ENCODE data around the gene CCAR1.
"Not testable (repeated sequence)": the region's sequence is repeated elsewhere in the genome, so short reads cannot be mapped to it uniquely, and the experiment has no call there.

The CCAR1 gene

DNA sequence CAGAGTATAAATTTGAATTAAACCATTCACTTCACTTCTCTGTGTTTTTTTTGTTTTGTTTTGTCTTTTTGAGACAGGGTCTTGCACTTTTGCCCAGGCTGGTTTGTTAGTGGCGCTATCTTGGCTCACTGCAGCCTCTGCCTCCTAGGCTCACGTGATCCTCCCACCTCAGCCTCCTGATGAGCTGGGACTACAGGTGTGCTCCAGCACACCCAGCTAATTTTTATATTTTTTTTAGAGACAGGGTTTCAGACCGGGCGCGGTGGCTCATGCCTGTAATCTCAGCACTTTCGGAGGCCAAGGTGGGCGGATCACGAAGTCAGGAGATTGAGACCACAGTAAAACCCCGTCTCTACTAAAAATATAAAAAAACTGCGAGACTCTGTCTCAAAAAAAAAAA lies 69.4 kb downstream of the CCAR1 start:
- Mint-ChIP-seq H3K4me1 (ENCODE audit: low read depth) (no peaks in the 10 kb centered on the region), H3K9me3 (no peaks in the 10 kb centered on the region), H3K27me3 (ENCODE audit: low read depth) (no peaks in the 10 kb centered on the region), H3K27ac (no peak overlapping the region), H3K4me3 (no peak overlapping the region), H3K36me3 (ENCODE audit: low read depth) (peaks cover 32% of the 10 kb centered on the region)
- no peak for DNase-seq (ENCODE audit: low spot score)

- H3K4me3 Mint-ChIP-seq = no peak overlapping the region
- peaks cover 26% of the 10 kb centered on the region for H3K36me3 Mint-ChIP-seq (ENCODE audit: low read depth)
- no peaks in the 10 kb centered on the region for H3K4me1 Mint-ChIP-seq (ENCODE audit: low read depth)
- no peak for DNase-seq (ENCODE audit: low spot score)
- H3K27ac Mint-ChIP-seq = no peak overlapping the region
- no peaks in the 10 kb centered on the region for H3K27me3 Mint-ChIP-seq (ENCODE audit: low read depth)
- H3K9me3 Mint-ChIP-seq = no peaks in the 10 kb centered on the region
Observed at GRCh38 chr10:68792115-68792514, 71.1 kb downstream of the CCAR1 start.

DNA sequence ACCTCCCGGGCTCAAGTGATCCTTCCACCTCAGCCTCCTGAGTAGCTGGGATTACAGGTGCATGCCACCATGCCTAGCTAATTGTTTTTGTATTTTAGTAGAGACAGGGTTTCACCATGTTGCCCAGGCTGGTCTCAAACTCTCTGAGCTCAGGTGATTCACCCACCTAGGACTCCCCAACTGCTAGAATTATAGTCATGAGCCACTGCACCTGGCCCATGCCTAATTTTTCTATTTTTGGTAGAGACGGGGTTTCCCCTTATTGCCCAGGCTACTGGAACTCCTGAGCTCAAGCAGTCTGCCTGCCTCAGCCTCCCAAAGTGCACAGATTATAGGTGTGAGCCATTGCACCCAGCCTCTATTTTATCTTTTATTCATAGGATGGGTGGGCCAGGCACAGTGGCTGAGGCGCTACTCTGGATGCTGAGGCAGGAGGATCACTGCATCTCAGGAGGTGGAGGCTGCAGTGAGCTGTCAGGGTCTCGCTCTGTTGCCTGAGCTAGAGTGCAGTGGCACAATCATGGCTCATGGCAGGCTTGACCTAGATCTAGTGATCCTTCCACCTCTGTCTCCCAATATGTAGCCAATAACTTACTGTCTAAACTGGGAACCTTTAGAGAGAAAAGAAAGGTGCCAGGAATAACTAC lies 75.0 kb downstream of the CCAR1 start:
- peaks cover 13% of the 10 kb centered on the region for H3K36me3 Mint-ChIP-seq (ENCODE audit: low read depth)
- H3K4me3 Mint-ChIP-seq = no peak overlapping the region
- no peaks in the 10 kb centered on the region for H3K9me3 Mint-ChIP-seq
- H3K4me1 Mint-ChIP-seq (ENCODE audit: low read depth) = no peaks in the 10 kb centered on the region
- no peaks in the 10 kb centered on the region for H3K27me3 Mint-ChIP-seq (ENCODE audit: low read depth)
- DNase-seq (ENCODE audit: low spot score) = no peak
- H3K27ac Mint-ChIP-seq = no peak overlapping the region

DNA sequence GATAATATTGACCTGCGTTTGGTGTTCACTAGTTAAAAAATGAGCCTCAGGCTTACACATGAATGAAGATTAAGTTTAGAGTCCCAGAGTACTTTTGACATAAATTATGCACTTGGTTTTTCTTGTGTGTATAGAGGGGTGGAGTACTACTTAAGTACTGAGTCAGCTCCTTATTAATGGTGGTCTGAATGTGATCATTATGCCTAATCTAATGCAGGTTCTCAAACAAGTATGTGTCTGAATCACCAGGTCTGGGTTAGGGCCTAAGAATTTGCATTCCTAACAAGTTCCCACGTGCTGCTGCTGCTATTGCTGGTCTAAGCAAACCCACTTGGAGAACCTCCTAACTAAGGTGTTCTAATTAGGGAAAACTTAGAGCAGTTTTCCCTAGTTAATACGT lies 75.6 kb downstream of the CCAR1 start:
- Mint-ChIP-seq H3K27me3 (ENCODE audit: low read depth) (no peaks in the 10 kb centered on the region), H3K4me3 (no peak overlapping the region), H3K4me1 (ENCODE audit: low read depth) (no peaks in the 10 kb centered on the region), H3K36me3 (ENCODE audit: low read depth) (peaks cover 12% of the 10 kb centered on the region), H3K9me3 (no peaks in the 10 kb centered on the region), H3K27ac (no peak overlapping the region)
- no peak for DNase-seq (ENCODE audit: low spot score)

- H3K4me1 Mint-ChIP-seq (ENCODE audit: low read depth) = no peaks in the 10 kb centered on the region
- no peak overlapping the region for H3K27ac Mint-ChIP-seq
- H3K27me3 Mint-ChIP-seq (ENCODE audit: low read depth) = no peaks in the 10 kb centered on the region
- no peak overlapping the region for H3K4me3 Mint-ChIP-seq
- DNase-seq (ENCODE audit: low spot score) = no peak
- no peaks in the 10 kb centered on the region for H3K9me3 Mint-ChIP-seq
- H3K36me3 Mint-ChIP-seq (ENCODE audit: low read depth) = peaks cover 5% of the 10 kb centered on the region
Observed at GRCh38 chr10:68800211-68800610, 79.2 kb downstream of the CCAR1 start.

GRCh38 chr10:68804692-68805091 lies 83.7 kb downstream of the CCAR1 start:
- DNase-seq (ENCODE audit: low spot score) = no peak
- Mint-ChIP-seq H3K9me3 (no peaks in the 10 kb centered on the region), H3K4me3 (no peak overlapping the region)

GRCh38 chr10:68810830-68811229 lies 89.8 kb downstream of the CCAR1 start:
- not testable (repeated sequence) for H3K4me3 Mint-ChIP-seq; H3K4me1 Mint-ChIP-seq (ENCODE audit: low read depth); H3K9me3 Mint-ChIP-seq; H3K36me3 Mint-ChIP-seq (ENCODE audit: low read depth); DNase-seq (ENCODE audit: low spot score); H3K27me3 Mint-ChIP-seq (ENCODE audit: low read depth); H3K27ac Mint-ChIP-seq

More at GRCh38 chr10:68804692-68805091, 83.7 kb downstream of the CCAR1 start:
- Mint-ChIP-seq H3K27ac (no peak overlapping the region), H3K4me1 (ENCODE audit: low read depth) (peaks cover 2% of the 10 kb centered on the region), H3K36me3 (ENCODE audit: low read depth) (no peaks in the 10 kb centered on the region), H3K27me3 (ENCODE audit: low read depth) (no peaks in the 10 kb centered on the region)

- DNase-seq (ENCODE audit: low spot score) = no peak
- H3K9me3 Mint-ChIP-seq = no peaks in the 10 kb centered on the region
- no peaks in the 10 kb centered on the region for H3K4me1 Mint-ChIP-seq (ENCODE audit: low read depth)
- H3K27me3 Mint-ChIP-seq (ENCODE audit: low read depth) = no peaks in the 10 kb centered on the region
- no peak overlapping the region for H3K27ac Mint-ChIP-seq
- no peaks in the 10 kb centered on the region for H3K36me3 Mint-ChIP-seq (ENCODE audit: low read depth)
- no peak overlapping the region for H3K4me3 Mint-ChIP-seq
Observed at GRCh38 chr10:68811314-68812009, 90.4 kb downstream of the CCAR1 start.

DNA sequence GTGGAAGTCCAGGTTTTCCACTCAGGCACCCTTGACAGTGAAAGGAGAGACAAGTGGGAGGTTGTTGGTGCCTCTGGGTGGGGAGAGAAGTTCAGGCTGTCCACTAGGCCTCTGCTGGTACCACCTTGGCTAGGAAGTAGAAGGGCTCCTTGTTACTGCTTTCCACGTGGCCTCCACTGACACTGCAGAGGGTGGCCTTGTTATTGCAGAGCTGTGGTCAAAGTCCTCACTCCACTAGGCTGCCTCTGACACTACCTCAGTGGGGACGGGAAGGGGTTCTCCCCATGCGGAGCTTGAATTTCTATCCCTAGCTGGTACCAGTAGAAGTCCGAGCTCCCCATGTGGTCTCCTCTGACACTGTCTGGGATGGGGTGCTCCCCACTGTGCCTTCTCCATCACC lies 91.4 kb downstream of the CCAR1 start:
- H3K36me3 Mint-ChIP-seq (ENCODE audit: low read depth) = no peaks in the 10 kb centered on the region

DNA sequence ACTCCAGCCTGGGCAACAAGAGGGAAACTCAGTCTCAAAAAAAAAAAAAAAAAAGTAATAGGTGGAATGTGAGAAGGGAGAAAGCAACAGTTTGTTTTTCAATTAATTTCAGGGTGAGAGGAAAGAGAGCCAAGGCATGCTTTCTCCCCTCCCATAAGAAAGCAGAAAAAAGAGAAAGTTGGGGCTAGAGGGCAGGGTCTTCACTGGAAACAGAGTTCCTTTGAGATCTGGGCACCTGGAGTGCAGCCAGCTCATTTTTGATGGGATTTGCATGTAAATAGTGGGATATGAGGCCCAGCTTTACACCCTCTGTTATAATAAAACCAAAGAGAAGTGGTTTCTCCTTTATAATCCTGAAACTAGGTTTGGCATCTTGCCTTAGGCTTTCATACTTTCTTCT lies 92.5 kb downstream of the CCAR1 start:
- Mint-ChIP-seq H3K27ac (no peak overlapping the region), H3K27me3 (ENCODE audit: low read depth) (peaks cover 2% of the 10 kb centered on the region), H3K4me3 (no peak overlapping the region), H3K9me3 (no peaks in the 10 kb centered on the region), H3K4me1 (ENCODE audit: low read depth) (no peaks in the 10 kb centered on the region), H3K36me3 (ENCODE audit: low read depth) (no peaks in the 10 kb centered on the region)
- DNase-seq (ENCODE audit: low spot score) = no peak

More for the DNA sequence above, 91.4 kb downstream of the CCAR1 start:
- no peak overlapping the region for H3K27ac Mint-ChIP-seq
- no peaks in the 10 kb centered on the region for H3K4me1 Mint-ChIP-seq (ENCODE audit: low read depth)
- no peak overlapping the region for H3K4me3 Mint-ChIP-seq
- DNase-seq (ENCODE audit: low spot score) = no peak
- no peaks in the 10 kb centered on the region for H3K9me3 Mint-ChIP-seq
- H3K27me3 Mint-ChIP-seq (ENCODE audit: low read depth) = no peaks in the 10 kb centered on the region

DNA sequence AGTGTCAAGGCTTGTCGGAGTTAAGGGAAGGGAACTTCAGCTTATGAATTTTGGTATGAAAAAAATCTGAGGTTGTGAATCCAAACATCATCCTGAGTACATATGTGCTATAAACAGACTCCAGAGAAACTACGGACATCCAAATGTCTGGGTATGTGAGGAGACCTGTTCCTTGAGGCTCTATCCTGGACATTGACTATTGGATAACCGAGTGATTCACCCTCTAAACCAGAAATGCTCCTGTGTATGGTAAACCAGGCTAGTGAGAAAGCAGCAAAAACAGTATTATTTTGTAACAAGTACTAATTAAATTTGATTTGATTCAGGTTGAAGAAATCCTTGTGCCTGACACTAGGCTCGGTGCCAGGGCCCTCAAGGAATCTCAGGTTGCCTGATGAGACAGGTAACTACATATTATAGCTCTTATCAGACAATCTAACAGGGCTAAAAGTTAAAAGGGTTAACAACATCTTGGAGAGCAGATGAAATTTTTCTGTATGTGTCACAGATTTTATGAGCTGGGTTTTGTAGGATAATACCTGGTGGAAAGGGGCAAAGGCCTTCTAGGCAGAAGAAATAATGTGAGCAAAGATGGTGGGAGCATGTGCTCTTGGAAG lies 95.9 kb downstream of the CCAR1 start:
- no peak for DNase-seq (ENCODE audit: low spot score)
- Mint-ChIP-seq H3K36me3 (ENCODE audit: low read depth) (no peaks in the 10 kb centered on the region), H3K9me3 (no peaks in the 10 kb centered on the region), H3K4me1 (ENCODE audit: low read depth) (no peaks in the 10 kb centered on the region), H3K27me3 (ENCODE audit: low read depth) (peaks cover 2% of the 10 kb centered on the region), H3K4me3 (no peak overlapping the region), H3K27ac (no peak overlapping the region)

GRCh38 chr10:68820359-68820758 lies 99.3 kb downstream of the CCAR1 start:
- H3K36me3 Mint-ChIP-seq (ENCODE audit: low read depth); H3K27ac Mint-ChIP-seq; H3K27me3 Mint-ChIP-seq (ENCODE audit: low read depth); H3K4me3 Mint-ChIP-seq; H3K9me3 Mint-ChIP-seq; H3K4me1 Mint-ChIP-seq (ENCODE audit: low read depth); DNase-seq (ENCODE audit: low spot score): not testable (repeated sequence)

GRCh38 chr10:68822626-68823025 lies 101.6 kb downstream of the CCAR1 start:
- H3K4me1 Mint-ChIP-seq (ENCODE audit: low read depth); DNase-seq (ENCODE audit: low spot score); H3K36me3 Mint-ChIP-seq (ENCODE audit: low read depth); H3K4me3 Mint-ChIP-seq; H3K27ac Mint-ChIP-seq; H3K9me3 Mint-ChIP-seq: not testable (repeated sequence)
- H3K27me3 Mint-ChIP-seq (ENCODE audit: low read depth) = peaks cover 12% of the 10 kb centered on the region

GRCh38 chr10:68826764-68827591 lies 105.9 kb downstream of the CCAR1 start, which contains the start of gene STOX1:
Gene STOX1 (plus strand): TSS chr10:68827531. CDS start chr10:68827624, 93 bp downstream.
- Mint-ChIP-seq H3K27ac (no peak within 1 kb of the TSS), H3K4me1 (ENCODE audit: low read depth) (peaks cover 4% of the 10 kb centered on the region), H3K27me3 (ENCODE audit: low read depth) (peaks cover 29% of the 10 kb centered on the region), H3K36me3 (ENCODE audit: low read depth) (no peaks in the 10 kb centered on the region), H3K9me3 (no peaks in the 10 kb centered on the region), H3K4me3 (peak within 1 kb of the TSS; percentile 79)
- peak; percentile 60 for DNase-seq (ENCODE audit: low spot score)

Data from T-helper 2 cell treated with Interferon-gamma antibody and Interleukin-4, amounts not matched to agents 5 μg/mL and 100 μg/mL, for 36 hours (primary cell).